Activated T-cell treated with anti-CD3 and anti-CD28 coated beads, Interleukin-2, amount 50 U/mL, for 24 hours (primary cell): Measurements from ENCODE around the gene PSTPIP1.

Source experiments
- DNase-seq: peaks from one replicate; pipeline ENCODE4 v3.0.0-alpha.2; 2020
- H3K27ac Mint-ChIP-seq: 2 replicates; pipeline ENCODE4 v1.8.0; 2020; ENCODE audit warnings: mild to moderate bottlenecking, mixed read lengths
- H3K27me3 Mint-ChIP-seq: 2 replicates; pipeline ENCODE4 v1.8.0; 2020; ENCODE audit warnings: mixed read lengths
- H3K36me3 Mint-ChIP-seq: 2 replicates; pipeline ENCODE4 v1.8.0; 2020; ENCODE audit warnings: low read depth, mixed read lengths
- H3K4me1 Mint-ChIP-seq: 2 replicates; pipeline ENCODE4 v1.8.0; 2020; ENCODE audit warnings: low read depth, mixed read lengths
- H3K4me3 Mint-ChIP-seq: 2 replicates; pipeline ENCODE4 v1.8.0; 2020; ENCODE audit warnings: mild to moderate bottlenecking, moderate library complexity, mixed read lengths
- H3K9me3 Mint-ChIP-seq: 2 replicates; pipeline ENCODE4 v1.8.0; 2020; ENCODE audit warnings: mixed read lengths

The PSTPIP1 gene

GRCh38 chr15:76972389-76973361 is 22.3 kb upstream of the PSTPIP1 start:
- no peak for DNase-seq
- Mint-ChIP-seq H3K27ac (no peak overlapping the region), H3K27me3 (no peaks in the 10 kb centered on the region), H3K36me3 (no peaks in the 10 kb centered on the region), H3K9me3 (no peaks in the 10 kb centered on the region), H3K4me1 (peaks cover 18% of the 10 kb centered on the region), H3K4me3 (no peak overlapping the region)

DNA sequence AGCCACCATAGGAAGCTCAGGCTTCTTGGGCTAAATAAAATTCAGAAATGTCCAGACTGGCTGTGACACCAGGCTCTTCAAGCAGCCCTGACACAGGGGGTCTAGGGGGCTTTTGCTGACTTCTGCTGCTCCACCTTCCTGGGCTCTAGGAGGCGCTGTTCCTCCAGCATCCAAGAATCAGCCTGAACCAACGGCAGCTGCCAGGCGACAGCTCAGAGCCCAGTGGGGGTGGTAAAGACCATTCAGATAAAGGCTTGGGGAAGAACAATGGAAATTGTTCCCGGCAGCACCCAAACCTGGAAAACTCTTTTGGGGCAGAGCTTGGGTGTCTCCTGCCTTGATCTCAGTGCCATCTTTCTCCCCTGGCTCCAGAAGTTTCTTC is 21.6 kb upstream of the PSTPIP1 start:
- H3K27me3 Mint-ChIP-seq: no peaks in the 10 kb centered on the region
- H3K4me1 Mint-ChIP-seq: peaks cover 18% of the 10 kb centered on the region
- H3K9me3 Mint-ChIP-seq: no peaks in the 10 kb centered on the region
- peak; percentile 76 for DNase-seq
- no peaks in the 10 kb centered on the region for H3K36me3 Mint-ChIP-seq
- H3K27ac Mint-ChIP-seq: peak overlapping the region; percentile 45
- H3K4me3 Mint-ChIP-seq: no peak overlapping the region

DNA sequence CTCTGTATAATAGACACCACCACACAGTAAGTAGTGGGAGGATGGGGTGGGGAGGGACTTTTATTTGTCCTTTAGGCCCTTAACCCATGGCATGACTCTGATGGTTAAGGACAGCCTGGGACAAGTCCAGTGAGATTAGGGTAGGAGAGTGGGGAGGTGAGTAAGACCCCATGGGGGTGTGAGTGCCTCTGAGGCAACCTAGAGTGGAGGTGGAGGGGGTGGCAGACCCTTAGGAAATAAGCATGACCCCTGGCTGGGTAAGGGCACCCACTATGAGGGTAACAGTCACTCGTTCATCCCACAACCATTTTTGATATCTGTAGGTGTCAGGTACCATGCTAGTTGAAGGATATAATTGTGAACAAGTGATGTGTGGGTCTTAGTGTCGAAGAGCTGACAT is 21.0 kb upstream of the PSTPIP1 start:
- H3K27me3 Mint-ChIP-seq: no peaks in the 10 kb centered on the region
- H3K9me3 Mint-ChIP-seq: no peaks in the 10 kb centered on the region
- H3K4me1 Mint-ChIP-seq: peaks cover 18% of the 10 kb centered on the region
- no peaks in the 10 kb centered on the region for H3K36me3 Mint-ChIP-seq
- no peak for DNase-seq
- no peak overlapping the region for H3K4me3 Mint-ChIP-seq
- peak overlapping the region; percentile 45 for H3K27ac Mint-ChIP-seq

DNA sequence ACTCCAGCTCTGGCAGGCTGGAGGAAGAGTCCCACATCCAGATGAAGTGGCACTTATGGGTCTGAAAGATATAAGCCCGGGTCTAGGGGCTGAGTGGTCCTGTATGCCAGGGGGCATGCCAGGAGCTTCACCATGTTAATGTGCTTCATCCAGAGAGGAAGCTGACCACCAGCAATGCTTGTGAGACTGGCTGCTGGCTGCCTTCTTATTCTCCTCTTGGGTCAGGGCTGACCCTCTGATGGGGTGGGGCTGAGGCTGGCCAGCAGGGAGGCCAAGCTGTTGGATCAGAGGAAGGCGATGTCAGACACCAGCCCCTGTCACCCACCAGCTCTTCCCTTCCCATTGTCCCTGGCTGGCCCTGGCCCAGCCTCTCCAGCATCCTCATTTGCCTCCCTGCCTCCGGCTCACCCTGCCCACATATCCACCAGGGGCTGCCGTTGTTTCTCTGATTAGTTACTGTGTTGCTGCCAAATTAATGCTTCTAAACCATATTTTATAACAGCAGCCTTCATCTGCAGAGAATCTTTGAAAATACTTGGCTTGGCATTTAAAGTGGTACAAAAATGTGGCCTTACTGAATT is 20.4 kb upstream of the PSTPIP1 start:
- no peaks in the 10 kb centered on the region for H3K9me3 Mint-ChIP-seq
- no peaks in the 10 kb centered on the region for H3K27me3 Mint-ChIP-seq
- H3K4me1 Mint-ChIP-seq: peaks cover 18% of the 10 kb centered on the region
- H3K4me3 Mint-ChIP-seq: no peak overlapping the region
- H3K27ac Mint-ChIP-seq: no peak overlapping the region
- no peaks in the 10 kb centered on the region for H3K36me3 Mint-ChIP-seq
- DNase-seq: no peak

GRCh38 chr15:76976141-76976540 is 18.8 kb upstream of the PSTPIP1 start:
- H3K27me3 Mint-ChIP-seq: no peaks in the 10 kb centered on the region
- no peaks in the 10 kb centered on the region for H3K9me3 Mint-ChIP-seq
- no peak for DNase-seq
- peaks cover 18% of the 10 kb centered on the region for H3K4me1 Mint-ChIP-seq
- no peaks in the 10 kb centered on the region for H3K36me3 Mint-ChIP-seq
- peak overlapping the region; percentile 38 for H3K27ac Mint-ChIP-seq
- H3K4me3 Mint-ChIP-seq: no peak overlapping the region

- peaks cover 18% of the 10 kb centered on the region for H3K4me1 Mint-ChIP-seq
- DNase-seq: no peak
- no peaks in the 10 kb centered on the region for H3K27me3 Mint-ChIP-seq
- H3K27ac Mint-ChIP-seq: peak overlapping the region; percentile 38
- H3K9me3 Mint-ChIP-seq: no peaks in the 10 kb centered on the region
- H3K36me3 Mint-ChIP-seq: no peaks in the 10 kb centered on the region
- H3K4me3 Mint-ChIP-seq: no peak overlapping the region
Observed at GRCh38 chr15:76976572-76977270, 18.2 kb upstream of the PSTPIP1 start.

- Mint-ChIP-seq H3K27me3 (no peaks in the 10 kb centered on the region), H3K9me3 (no peaks in the 10 kb centered on the region), H3K27ac (no peak overlapping the region), H3K4me1 (peaks cover 16% of the 10 kb centered on the region), H3K36me3 (no peaks in the 10 kb centered on the region), H3K4me3 (no peak overlapping the region)
- no peak for DNase-seq
Observed at GRCh38 chr15:76978522-76979330, 16.2 kb upstream of the PSTPIP1 start.

DNA sequence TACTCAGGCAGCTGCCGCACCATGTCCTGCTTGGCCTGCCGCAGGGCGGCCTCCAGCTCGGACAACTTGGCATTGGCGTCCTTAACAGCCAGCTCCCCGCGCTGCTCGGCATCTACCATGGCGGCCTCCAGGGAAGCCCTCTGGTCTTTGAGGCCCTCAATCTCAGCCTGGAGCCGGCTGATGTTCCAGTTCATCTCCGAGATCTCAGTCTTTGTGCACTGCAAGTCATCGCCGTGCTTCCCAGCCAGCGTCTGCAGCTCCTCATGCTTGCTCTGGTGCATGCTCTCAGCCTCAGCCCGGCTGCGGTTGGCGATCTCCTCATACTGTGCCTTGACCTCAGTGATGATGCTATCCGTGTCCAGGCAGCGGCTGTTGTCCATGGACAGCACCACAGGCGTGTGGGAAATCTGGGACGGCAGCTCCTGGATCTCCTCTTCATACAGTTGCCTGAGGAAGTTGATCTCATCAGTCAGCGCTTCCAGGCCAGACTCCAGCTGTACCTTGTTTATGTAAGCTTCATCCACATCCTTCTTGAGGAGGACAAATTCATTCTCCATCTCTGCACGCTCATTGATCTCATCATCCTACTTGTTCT is 15.5 kb upstream of the PSTPIP1 start:
- Mint-ChIP-seq H3K27ac (no peak overlapping the region), H3K27me3 (no peaks in the 10 kb centered on the region), H3K36me3 (no peaks in the 10 kb centered on the region), H3K4me3 (no peak overlapping the region), H3K9me3 (no peaks in the 10 kb centered on the region), H3K4me1 (peaks cover 14% of the 10 kb centered on the region)
- no peak for DNase-seq

DNA sequence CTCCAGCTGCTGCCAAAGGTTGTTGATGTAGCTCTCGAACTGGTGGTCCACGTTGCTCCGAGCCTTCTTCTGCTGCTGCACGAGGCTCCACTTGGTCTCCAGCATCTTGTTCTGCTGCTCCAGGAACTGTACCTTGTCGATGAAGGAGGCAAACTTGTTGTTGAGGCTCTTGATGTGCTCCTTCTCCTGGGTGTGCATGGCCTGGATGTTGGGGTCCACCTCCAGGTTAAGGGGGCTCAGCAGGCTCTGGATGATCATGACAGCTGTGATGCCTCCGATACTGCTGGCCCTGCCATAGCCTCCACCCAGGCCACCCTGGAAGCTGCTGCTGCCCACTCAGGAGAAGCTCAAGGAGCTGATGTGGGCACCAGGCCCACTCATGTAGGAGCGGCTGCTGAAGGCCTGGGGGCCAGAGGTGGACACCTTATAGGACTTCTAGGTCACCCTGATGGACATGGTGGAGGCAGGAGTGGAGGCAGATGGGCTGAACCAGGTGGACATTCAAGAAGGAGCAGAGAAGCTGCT is 14.9 kb upstream of the PSTPIP1 start:
- Mint-ChIP-seq H3K27me3 (no peaks in the 10 kb centered on the region), H3K36me3 (no peaks in the 10 kb centered on the region), H3K27ac (no peak overlapping the region), H3K4me3 (no peak overlapping the region), H3K4me1 (peaks cover 14% of the 10 kb centered on the region), H3K9me3 (no peaks in the 10 kb centered on the region)
- no peak for DNase-seq

- peaks cover 18% of the 10 kb centered on the region for H3K4me1 Mint-ChIP-seq
- H3K27me3 Mint-ChIP-seq: no peaks in the 10 kb centered on the region
- no peaks in the 10 kb centered on the region for H3K9me3 Mint-ChIP-seq
- no peak for DNase-seq
- no peaks in the 10 kb centered on the region for H3K36me3 Mint-ChIP-seq
- H3K27ac Mint-ChIP-seq: no peak overlapping the region
- no peak overlapping the region for H3K4me3 Mint-ChIP-seq
Observed at GRCh38 chr15:76982356-76982755, 12.6 kb upstream of the PSTPIP1 start.

GRCh38 chr15:76982756-76983155 is 12.2 kb upstream of the PSTPIP1 start:
- no peak for DNase-seq
- H3K27me3 Mint-ChIP-seq: no peaks in the 10 kb centered on the region
- no peak overlapping the region for H3K27ac Mint-ChIP-seq
- no peaks in the 10 kb centered on the region for H3K9me3 Mint-ChIP-seq
- no peak overlapping the region for H3K4me3 Mint-ChIP-seq
- H3K36me3 Mint-ChIP-seq: no peaks in the 10 kb centered on the region
- peaks cover 22% of the 10 kb centered on the region for H3K4me1 Mint-ChIP-seq

GRCh38 chr15:76983590-76984375 is 11.1 kb upstream of the PSTPIP1 start:
- DNase-seq: no peak
- no peaks in the 10 kb centered on the region for H3K36me3 Mint-ChIP-seq
- no peaks in the 10 kb centered on the region for H3K27me3 Mint-ChIP-seq
- no peak overlapping the region for H3K27ac Mint-ChIP-seq
- no peak overlapping the region for H3K4me3 Mint-ChIP-seq
- peaks cover 33% of the 10 kb centered on the region for H3K4me1 Mint-ChIP-seq
- no peaks in the 10 kb centered on the region for H3K9me3 Mint-ChIP-seq

DNA sequence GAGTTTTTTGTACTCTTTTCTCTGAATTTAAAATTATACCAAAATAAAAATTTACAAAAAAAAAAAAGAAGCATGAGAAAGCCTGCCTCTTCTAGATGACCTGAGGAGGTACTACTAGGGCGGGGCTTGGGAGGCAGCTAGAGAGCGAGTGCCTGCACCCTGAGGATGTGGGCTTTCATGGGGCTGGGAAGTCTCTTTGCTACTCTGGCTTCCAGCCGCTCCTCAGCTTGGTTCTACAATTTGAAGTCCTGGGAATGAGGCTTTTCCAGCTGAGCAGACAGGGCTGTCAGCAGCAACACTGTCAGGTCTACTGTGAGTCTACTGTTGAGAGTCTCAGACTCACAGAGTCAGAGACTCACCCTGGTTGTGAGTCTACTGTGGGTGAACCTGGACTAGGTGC is 8.2 kb upstream of the PSTPIP1 start:
- peaks cover 52% of the 10 kb centered on the region for H3K4me1 Mint-ChIP-seq
- no peaks in the 10 kb centered on the region for H3K27me3 Mint-ChIP-seq
- DNase-seq: no peak
- H3K9me3 Mint-ChIP-seq: no peaks in the 10 kb centered on the region
- no peak overlapping the region for H3K4me3 Mint-ChIP-seq
- H3K27ac Mint-ChIP-seq: peak overlapping the region; percentile 100
- H3K36me3 Mint-ChIP-seq: no peaks in the 10 kb centered on the region
